Epithelial cell of esophagus (primary cell): ENCODE measurements around the gene COL15A1.

Experiments
- DNase-seq: peaks from one replicate; pipeline ENCODE4 v3.0.0; 2010; ENCODE audit warnings: low read depth
- H3K4me3 ChIP-seq: 2 replicates; pipeline ENCODE4 v1.5.1; 2011; ENCODE audit warnings: mild to moderate bottlenecking, low read length, control low read depth
- TF ChIP-seq, protein P1 (sequence below): IDR thresholded peaks from 2 replicates; pipeline ENCODE4 v1.5.1; 2011; ENCODE audit warnings: low read depth, mild to moderate bottlenecking, low read length, control low read depth, inconsistent platforms; ENCODE audit not compliant: insufficient read depth; ENCODE audit errors: missing control alignments

COL15A1 gene

DNA sequence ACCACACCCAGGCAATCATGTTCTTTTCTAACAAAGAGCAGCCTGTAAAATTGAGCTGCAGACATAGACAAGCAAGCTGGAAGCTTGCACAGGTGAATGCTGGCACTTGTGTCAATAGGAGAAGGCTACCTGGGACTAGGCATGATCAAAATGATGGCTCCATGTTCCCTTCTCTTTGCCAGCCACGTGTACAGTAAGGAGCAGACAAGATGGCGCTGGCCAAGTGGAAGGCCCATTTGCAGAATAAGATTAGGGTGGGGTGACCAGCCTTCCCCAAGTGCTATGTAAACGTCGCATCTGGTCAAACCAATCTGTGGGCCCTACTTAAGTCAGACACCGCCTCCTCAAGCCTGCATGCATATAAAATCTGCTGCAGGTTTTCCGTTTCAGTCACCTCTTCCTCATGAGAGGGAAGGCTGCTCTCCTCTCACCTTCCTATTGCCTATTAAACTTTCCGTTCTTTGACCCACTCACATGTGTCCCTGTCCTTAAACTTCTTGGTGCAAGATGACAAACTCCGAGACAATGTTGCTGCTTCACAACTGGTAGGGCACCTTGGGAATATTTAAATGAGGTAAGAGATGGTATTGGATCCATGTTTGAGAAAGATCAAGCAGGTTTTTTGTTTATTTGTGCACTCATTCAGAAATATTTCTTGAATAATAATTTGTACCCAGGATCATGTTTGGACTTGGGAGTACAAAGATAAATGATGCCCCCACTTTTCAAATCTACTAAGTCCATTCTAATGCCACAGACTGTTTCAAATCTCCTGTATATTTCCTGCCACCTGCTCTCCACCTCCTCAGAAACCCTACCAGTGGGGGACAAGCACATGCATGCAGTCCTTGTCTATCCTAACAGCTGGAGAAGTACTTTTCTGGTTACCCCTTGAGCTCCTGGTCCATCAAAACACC lies 130.5 kb downstream of the COL15A1 start:
- H3K4me3 ChIP-seq = no peak overlapping the region
- DNase-seq = no peak
- TF ChIP-seq, protein P1, sequence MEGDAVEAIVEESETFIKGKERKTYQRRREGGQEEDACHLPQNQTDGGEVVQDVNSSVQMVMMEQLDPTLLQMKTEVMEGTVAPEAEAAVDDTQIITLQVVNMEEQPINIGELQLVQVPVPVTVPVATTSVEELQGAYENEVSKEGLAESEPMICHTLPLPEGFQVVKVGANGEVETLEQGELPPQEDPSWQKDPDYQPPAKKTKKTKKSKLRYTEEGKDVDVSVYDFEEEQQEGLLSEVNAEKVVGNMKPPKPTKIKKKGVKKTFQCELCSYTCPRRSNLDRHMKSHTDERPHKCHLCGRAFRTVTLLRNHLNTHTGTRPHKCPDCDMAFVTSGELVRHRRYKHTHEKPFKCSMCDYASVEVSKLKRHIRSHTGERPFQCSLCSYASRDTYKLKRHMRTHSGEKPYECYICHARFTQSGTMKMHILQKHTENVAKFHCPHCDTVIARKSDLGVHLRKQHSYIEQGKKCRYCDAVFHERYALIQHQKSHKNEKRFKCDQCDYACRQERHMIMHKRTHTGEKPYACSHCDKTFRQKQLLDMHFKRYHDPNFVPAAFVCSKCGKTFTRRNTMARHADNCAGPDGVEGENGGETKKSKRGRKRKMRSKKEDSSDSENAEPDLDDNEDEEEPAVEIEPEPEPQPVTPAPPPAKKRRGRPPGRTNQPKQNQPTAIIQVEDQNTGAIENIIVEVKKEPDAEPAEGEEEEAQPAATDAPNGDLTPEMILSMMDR = no peak

GRCh38 chr9:99074902-99075245 lies 131.2 kb downstream of the COL15A1 start:
- TF ChIP-seq, protein P1 = no peak
- H3K4me3 ChIP-seq = no peak overlapping the region
- no peak for DNase-seq

GRCh38 chr9:99075246-99075912 lies 131.7 kb downstream of the COL15A1 start:
- H3K4me3 ChIP-seq = no peak overlapping the region
- no peak for DNase-seq
- TF ChIP-seq, protein P1 = no peak

DNA sequence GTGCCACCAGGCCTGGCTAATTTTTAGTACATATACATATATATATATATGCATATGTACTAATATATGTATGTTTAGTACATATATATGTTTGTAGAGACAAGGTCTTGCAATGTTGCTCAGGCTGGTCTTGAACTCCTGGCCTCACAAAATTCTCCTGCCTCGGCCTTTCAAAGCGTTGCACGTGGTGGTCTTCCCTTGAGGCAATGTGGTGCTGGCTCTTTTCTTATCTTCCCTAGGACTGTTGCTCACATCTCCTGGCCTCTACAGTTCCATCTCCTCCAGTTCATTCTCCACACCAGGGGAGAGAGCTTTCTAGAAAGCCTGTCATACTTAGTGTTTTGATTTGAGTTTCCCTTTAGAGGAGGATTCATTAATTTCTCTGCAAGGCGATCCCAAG lies 132.3 kb downstream of the COL15A1 start:
- TF ChIP-seq, protein P1 = no peak
- no peak for DNase-seq

DNA sequence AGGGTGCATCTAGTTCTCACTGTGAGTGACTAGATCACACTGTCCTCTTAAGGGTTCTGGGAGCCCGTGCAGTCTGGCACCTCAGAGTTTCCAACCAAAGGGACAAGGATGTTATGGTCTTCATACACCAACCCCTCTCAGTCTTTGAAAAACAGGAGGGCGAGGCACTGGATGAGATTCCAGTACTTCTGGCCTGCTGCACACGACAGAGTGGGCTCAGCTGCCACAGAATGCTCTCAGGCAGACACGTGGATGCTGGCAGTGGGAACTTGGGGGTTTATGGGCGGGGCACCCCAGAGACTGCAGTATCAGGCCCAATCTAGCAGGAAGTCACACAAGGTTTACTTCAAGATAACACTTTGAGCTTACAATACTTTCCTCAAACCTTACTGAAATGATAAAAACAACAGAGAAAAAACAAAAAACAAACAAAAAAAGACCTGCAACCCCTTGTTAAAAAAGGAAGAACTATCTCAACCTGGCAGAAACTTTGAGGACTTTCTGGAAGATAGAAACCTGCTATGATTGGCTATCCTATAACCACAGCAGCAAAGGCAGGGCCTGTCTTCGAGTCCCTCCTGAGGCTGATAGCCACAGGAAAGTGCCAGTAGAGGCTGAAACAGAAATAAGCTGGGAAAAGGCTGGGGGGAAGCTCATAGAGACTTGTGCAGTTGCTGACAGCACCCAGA lies 132.9 kb downstream of the COL15A1 start:
- no peak for DNase-seq
- H3K4me3 ChIP-seq = no peak overlapping the region
- TF ChIP-seq, protein P1 = no peak

More for the DNA sequence above, 132.3 kb downstream of the COL15A1 start:
- H3K4me3 ChIP-seq = no peak overlapping the region

- H3K4me3 ChIP-seq = no peak overlapping the region
- no peak for DNase-seq
- TF ChIP-seq, protein P1 = no peak
Measured at GRCh38 chr9:99078717-99079116, 135.0 kb downstream of the COL15A1 start.
